ENCODE results near the gene RHOV.

GRCh38 chr15:40838756-40839155, 35.3 kb downstream of the RHOV start:
- TF ChIP-seq EZH2phosphoT487 (IDR thresholded peaks at IDR 0.05; ENCODE audit: borderline replicate concordance, low read depth, low read length) (no peak), CTCF (conservative IDR thresholded peaks at IDR 0.05; ENCODE audit: low read length) (no peak)
